DMS114 treated with DMSO at 0.1 percent for 48 hours (cell line): Measurements from ENCODE around the gene EFTUD2.
"Not testable (repeated sequence)": the region's sequence is repeated elsewhere in the genome, so short reads cannot be mapped to it uniquely, and the experiment has no call there.

Experiments used
- DNase-seq: peaks from one replicate; lab custom pipeline; 2025; ENCODE audit not compliant: unreplicated experiment; lab: John Stamatoyannopoulos, UW

EFTUD2 gene

GRCh38 chr17:44848961-44849489 is 50.2 kb downstream of the EFTUD2 start:
- no peak for DNase-seq

GRCh38 chr17:44848257-44848795 is 50.9 kb downstream of the EFTUD2 start:
- DNase-seq: no peak

- no peak for DNase-seq
Measured at GRCh38 chr17:44847586-44847985, 51.7 kb downstream of the EFTUD2 start, which contains the start of gene HIGD1B. TSS of gene HIGD1B (plus strand) at chr17:44847883. CDS start at chr17:44848153, 270 bp downstream.

- no peak for DNase-seq
Measured at GRCh38 chr17:44846206-44846605, 53.0 kb downstream of the EFTUD2 start.

GRCh38 chr17:44844390-44844830 is 54.8 kb downstream of the EFTUD2 start:
- no peak for DNase-seq

GRCh38 chr17:44842748-44843147 is 56.5 kb downstream of the EFTUD2 start:
- no peak for DNase-seq

- no peak for DNase-seq
Measured at GRCh38 chr17:44840936-44841335, 58.3 kb downstream of the EFTUD2 start.

- DNase-seq: no peak
Measured at GRCh38 chr17:44840274-44840673, 59.0 kb downstream of the EFTUD2 start.

GRCh38 chr17:44837196-44837595 is 62.0 kb downstream of the EFTUD2 start:
- no peak for DNase-seq

GRCh38 chr17:44832805-44833204 is 66.4 kb downstream of the EFTUD2 start:
- no peak for DNase-seq

GRCh38 chr17:44831371-44831770 is 67.9 kb downstream of the EFTUD2 start:
- no peak for DNase-seq

GRCh38 chr17:44830359-44831288 is 68.6 kb downstream of the EFTUD2 start:
- peak; percentile 20 for DNase-seq

- DNase-seq: no peak
Measured at GRCh38 chr17:44829523-44830358, 69.5 kb downstream of the EFTUD2 start, which contains the start of gene GJC1. TSS of gene GJC1 (minus strand) at chr17:44830287. CDS start at chr17:44805817, 24,470 bp downstream.

- DNase-seq: peak; percentile 42
Measured at GRCh38 chr17:44828919-44829522, 70.2 kb downstream of the EFTUD2 start.

- no peak for DNase-seq
Measured at GRCh38 chr17:44827863-44828262, 71.4 kb downstream of the EFTUD2 start.

- DNase-seq: no peak
Measured at GRCh38 chr17:44826123-44826790, 73.0 kb downstream of the EFTUD2 start.

- not testable (repeated sequence) for DNase-seq
Measured at GRCh38 chr17:44825236-44825635, 74.0 kb downstream of the EFTUD2 start.

- DNase-seq: no peak
Measured at GRCh38 chr17:44820631-44821212, 78.5 kb downstream of the EFTUD2 start.

GRCh38 chr17:44818508-44818907 is 80.7 kb downstream of the EFTUD2 start:
- DNase-seq: not testable (repeated sequence)

GRCh38 chr17:44812263-44812662 is 87.0 kb downstream of the EFTUD2 start:
- no peak for DNase-seq
